ENCODE measurements around the gene OR8S1.
"Not testable (repeated sequence)": the region's sequence is repeated elsewhere in the genome, so short reads cannot be mapped to it uniquely, and the experiment has no call there.

OR8S1 gene, protein sequence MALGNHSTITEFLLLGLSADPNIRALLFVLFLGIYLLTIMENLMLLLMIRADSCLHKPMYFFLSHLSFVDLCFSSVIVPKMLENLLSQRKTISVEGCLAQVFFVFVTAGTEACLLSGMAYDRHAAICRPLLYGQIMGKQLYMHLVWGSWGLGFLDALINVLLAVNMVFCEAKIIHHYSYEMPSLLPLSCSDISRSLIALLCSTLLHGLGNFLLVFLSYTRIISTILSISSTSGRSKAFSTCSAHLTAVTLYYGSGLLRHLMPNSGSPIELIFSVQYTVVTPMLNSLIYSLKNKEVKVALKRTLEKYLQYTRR

DNA sequence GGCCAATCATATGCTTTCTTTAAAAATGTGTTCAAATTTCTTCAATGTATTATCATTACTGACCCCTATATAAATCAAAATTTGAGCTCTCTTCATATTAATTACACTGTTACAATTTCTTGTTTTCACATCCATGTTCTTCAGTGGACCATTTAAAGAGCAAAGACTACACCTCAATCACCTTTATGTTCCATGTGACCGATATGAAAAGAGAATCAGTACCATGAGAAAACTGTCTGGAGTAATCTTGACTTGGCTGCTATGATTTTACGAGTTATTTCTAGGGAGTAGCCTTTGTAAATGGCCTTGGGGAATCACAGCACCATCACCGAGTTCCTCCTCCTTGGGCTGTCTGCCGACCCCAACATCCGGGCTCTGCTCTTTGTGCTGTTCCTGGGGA lies at the start of gene OR8S1:
TSS of gene OR8S1 (plus strand) at position 301 of the 400 bp plus-strand sequence. CDS start at position 301, 0 bp downstream.
- H3K27me3 Mint-ChIP-seq, result no peaks in the 10 kb centered on the region
- no peaks in the 10 kb centered on the region for H3K36me3 Mint-ChIP-seq (ENCODE audit: low read depth)
- H3K27ac Mint-ChIP-seq, result no peak within 1 kb of the TSS
- no peak within 1 kb of the TSS for H3K4me3 Mint-ChIP-seq
- no peak for DNase-seq
- H3K4me1 Mint-ChIP-seq (ENCODE audit: low read depth), result no peaks in the 10 kb centered on the region
- H3K9me3 Mint-ChIP-seq, result no peaks in the 10 kb centered on the region

DNA sequence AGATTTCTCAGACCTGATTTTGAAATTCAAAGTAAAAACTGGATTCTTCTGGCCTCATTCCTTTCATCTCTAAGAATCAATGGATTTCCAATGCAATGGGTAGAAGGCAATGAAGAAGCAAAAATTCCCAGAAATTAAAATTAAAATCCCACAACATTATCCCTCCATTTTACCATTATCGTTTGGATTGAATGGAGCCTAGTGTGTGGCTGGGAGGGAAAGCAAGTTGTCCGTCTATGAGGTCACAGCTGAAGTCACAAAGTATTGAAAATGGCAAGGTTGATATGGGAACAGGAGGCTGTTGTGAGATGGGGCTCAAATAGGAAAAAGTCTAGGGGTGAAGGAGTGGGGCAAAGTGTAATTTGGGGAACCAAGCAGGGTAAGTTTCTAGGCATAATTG lies 43.2 kb upstream of the OR8S1 start, which contains the start of gene C12orf54:
TSS of gene C12orf54 (plus strand) at position 301 of the 400 bp plus-strand sequence. CDS start 799 bp downstream, outside the sequence.
- H3K36me3 Mint-ChIP-seq (ENCODE audit: low read depth), result no peaks in the 10 kb centered on the region
- peaks cover 6% of the 10 kb centered on the region for H3K27me3 Mint-ChIP-seq
- DNase-seq, result no peak
- no peak within 1 kb of the TSS for H3K4me3 Mint-ChIP-seq
- peaks cover 3% of the 10 kb centered on the region for H3K9me3 Mint-ChIP-seq
- H3K27ac Mint-ChIP-seq, result no peak within 1 kb of the TSS
- H3K4me1 Mint-ChIP-seq (ENCODE audit: low read depth), result no peaks in the 10 kb centered on the region

DNA sequence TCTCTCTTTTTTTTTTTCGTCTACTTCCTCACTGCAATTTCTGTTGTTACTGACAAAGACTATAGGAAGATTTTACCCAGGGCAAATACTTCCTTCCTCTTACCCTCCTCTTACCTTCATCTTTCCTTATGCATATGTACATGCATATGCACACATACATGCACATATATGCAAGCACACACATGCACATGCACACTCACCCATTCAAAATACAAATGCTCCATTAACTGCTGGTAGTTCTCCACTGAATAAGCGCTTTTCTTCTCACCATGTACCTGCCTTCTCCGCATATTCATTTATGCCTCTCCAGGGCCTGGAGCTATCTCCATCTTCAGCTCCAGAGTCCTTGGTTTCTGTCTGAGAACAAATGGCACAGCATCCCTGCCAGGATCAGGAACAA lies 42.5 kb upstream of the OR8S1 start:
- Mint-ChIP-seq H3K4me3 (no peak overlapping the region), H3K27me3 (peaks cover 6% of the 10 kb centered on the region), H3K9me3 (peaks cover 3% of the 10 kb centered on the region), H3K36me3 (ENCODE audit: low read depth) (no peaks in the 10 kb centered on the region), H3K4me1 (ENCODE audit: low read depth) (no peaks in the 10 kb centered on the region), H3K27ac (no peak overlapping the region)
- no peak for DNase-seq

DNA sequence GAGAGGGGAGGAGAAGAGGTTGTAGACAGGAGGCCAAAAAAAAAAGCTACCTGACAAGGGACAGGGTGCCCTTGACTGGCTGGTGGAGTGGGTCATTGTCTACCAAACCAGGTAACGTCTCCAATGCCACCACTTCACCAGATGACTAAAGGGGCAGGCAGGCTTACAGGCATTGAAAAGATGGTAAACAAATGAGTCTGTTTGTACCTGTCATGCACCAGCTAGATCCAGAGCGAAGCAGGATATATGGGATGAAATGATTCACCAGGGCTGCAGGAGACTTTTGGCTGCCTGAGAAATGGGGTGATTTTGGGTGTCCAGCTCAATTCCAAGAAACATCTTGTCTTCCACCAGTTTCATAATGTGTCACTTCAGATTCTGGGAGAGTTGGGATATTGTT lies 39.2 kb upstream of the OR8S1 start:
- DNase-seq, result no peak
- H3K36me3 Mint-ChIP-seq (ENCODE audit: low read depth), result no peaks in the 10 kb centered on the region
- no peaks in the 10 kb centered on the region for H3K9me3 Mint-ChIP-seq
- peaks cover 5% of the 10 kb centered on the region for H3K4me1 Mint-ChIP-seq (ENCODE audit: low read depth)
- H3K4me3 Mint-ChIP-seq, result no peak overlapping the region
- no peak overlapping the region for H3K27ac Mint-ChIP-seq
- H3K27me3 Mint-ChIP-seq, result peaks cover 6% of the 10 kb centered on the region

DNA sequence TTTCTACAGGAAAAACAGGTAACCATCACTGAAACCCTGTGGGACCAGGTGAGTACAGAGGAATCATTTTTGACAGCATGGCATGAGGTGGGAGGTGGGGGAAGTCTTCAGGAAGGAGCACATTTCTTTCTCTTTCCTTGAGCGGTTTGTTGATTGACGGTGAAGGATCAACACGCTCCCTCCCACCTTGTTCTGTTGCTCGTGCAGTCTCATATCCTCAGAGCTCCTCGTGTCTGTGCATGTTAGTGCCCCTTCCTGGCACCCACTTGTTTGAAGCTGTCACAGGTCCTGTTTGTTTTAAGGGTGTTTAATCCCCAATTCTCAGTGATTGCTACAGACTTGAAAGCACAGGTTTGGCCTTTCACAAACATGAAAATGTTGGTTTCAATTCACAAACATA lies 38.8 kb upstream of the OR8S1 start:
- no peak for DNase-seq
- Mint-ChIP-seq H3K27me3 (peaks cover 6% of the 10 kb centered on the region), H3K36me3 (ENCODE audit: low read depth) (no peaks in the 10 kb centered on the region), H3K4me3 (no peak overlapping the region), H3K27ac (no peak overlapping the region), H3K9me3 (no peaks in the 10 kb centered on the region), H3K4me1 (ENCODE audit: low read depth) (peaks cover 5% of the 10 kb centered on the region)

DNA sequence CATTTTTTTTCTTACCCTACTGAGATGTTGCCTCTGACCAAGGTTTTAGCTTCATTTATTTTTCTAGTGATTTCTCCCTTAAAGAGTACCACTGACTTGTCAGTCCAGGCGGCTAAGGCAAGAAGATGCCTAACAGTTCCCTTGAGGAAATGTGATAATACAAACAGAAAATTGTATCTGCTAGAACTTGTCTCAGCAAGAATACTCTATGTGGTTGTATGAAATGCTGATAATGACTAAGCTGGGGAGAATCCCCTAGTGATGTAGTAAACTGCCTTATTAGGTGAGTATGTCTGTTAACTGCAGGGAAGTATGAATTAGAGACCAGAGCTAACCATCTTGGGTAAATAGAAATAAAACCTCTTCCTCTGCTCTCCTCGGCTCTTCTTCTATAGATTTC lies 36.4 kb upstream of the OR8S1 start:
- no peaks in the 10 kb centered on the region for H3K9me3 Mint-ChIP-seq
- no peak overlapping the region for H3K4me3 Mint-ChIP-seq
- peaks cover 6% of the 10 kb centered on the region for H3K27me3 Mint-ChIP-seq
- no peak overlapping the region for H3K27ac Mint-ChIP-seq
- DNase-seq, result no peak
- H3K4me1 Mint-ChIP-seq (ENCODE audit: low read depth), result peaks cover 5% of the 10 kb centered on the region
- H3K36me3 Mint-ChIP-seq (ENCODE audit: low read depth), result no peaks in the 10 kb centered on the region

DNA sequence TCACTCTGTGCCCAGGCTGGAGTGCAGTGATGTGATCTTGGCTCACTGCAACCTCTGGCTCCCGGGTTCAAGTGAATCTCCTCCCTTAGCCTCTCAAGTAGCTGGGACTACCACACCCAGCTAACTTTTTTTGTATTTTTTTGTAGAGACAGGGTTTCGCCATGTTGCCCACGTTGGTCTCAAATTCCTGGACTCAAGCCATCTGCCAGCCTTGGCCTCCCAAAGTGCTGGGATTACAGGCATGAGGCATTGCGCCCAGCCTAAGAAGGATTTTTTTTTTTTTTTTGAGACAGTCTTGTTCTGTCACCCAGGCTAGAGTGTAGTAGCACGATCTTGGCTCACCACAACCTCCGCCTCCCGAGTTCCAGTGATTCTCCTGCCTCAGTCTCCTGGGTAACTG lies 36.0 kb upstream of the OR8S1 start:
- H3K4me1 Mint-ChIP-seq (ENCODE audit: low read depth); DNase-seq; H3K9me3 Mint-ChIP-seq; H3K4me3 Mint-ChIP-seq; H3K27me3 Mint-ChIP-seq; H3K27ac Mint-ChIP-seq; H3K36me3 Mint-ChIP-seq (ENCODE audit: low read depth): not testable (repeated sequence)

DNA sequence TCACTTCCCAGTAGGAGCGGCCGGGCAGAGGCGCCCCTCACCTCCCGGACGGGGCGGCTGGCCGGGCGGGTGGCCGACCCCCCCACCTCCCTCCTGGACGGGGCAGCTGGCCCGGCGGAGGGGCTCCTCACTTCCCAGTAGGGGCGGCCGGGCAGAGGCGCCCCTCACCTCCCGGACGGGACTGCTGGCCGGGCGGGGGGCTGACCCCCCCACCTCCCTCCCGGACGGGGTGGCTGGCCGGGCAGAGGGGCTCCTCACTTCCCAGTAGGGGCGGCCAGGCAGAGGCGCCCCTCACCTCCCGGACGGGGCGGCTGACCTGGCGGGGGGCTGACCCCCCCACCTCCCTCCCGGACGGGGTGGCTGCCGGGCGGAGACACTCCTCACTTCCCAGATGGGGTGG lies 25.2 kb upstream of the OR8S1 start:
- H3K4me3 Mint-ChIP-seq; H3K4me1 Mint-ChIP-seq (ENCODE audit: low read depth); H3K27ac Mint-ChIP-seq; DNase-seq; H3K9me3 Mint-ChIP-seq; H3K36me3 Mint-ChIP-seq (ENCODE audit: low read depth): not testable (repeated sequence)
- peaks cover 21% of the 10 kb centered on the region for H3K27me3 Mint-ChIP-seq

DNA sequence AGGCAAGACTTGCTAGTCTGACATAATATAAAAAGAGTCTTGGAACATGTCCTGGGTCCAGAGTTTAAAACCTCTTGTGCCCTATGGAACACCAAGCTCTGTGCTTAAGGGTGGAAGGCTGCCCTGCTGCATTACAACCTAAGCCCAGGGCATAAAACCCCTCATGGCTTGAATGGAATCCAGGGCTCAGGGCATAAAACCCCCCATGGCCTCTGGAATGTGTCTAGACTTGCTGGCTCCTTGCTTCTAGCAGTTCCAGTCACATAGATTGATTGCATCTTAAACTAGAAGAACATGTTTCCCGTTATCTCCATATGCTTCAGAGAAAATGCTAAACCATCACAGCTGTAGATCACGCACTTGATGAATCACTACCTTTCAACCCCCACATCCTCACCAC lies 18.6 kb upstream of the OR8S1 start:
- not testable (repeated sequence) for H3K4me1 Mint-ChIP-seq (ENCODE audit: low read depth); H3K36me3 Mint-ChIP-seq (ENCODE audit: low read depth); DNase-seq; H3K9me3 Mint-ChIP-seq; H3K4me3 Mint-ChIP-seq; H3K27ac Mint-ChIP-seq
- H3K27me3 Mint-ChIP-seq, result peaks cover 27% of the 10 kb centered on the region

DNA sequence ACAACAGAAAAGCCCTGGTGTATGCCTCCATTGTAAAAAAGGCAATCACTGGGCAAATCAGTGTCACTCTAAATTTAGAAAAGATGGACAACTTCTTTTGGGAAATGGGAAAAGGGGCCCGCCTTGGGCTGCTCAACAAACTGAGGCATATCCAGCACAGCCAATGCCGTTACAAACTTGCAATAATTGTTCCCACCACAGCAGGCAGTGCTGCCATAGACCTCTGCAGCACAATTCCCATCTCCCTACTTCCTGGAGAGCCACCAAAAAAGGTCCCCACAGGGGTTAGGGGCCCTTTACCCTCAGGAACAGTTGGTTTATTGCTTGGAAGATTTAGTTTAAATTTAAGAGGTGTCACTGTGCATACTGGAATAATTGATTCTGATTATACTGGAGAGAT lies 16.4 kb upstream of the OR8S1 start:
- no peak overlapping the region for H3K27ac Mint-ChIP-seq
- H3K36me3 Mint-ChIP-seq (ENCODE audit: low read depth), result no peaks in the 10 kb centered on the region
- H3K4me1 Mint-ChIP-seq (ENCODE audit: low read depth), result peaks cover 19% of the 10 kb centered on the region
- no peaks in the 10 kb centered on the region for H3K9me3 Mint-ChIP-seq
- H3K4me3 Mint-ChIP-seq, result no peak overlapping the region
- DNase-seq, result no peak
- peaks cover 21% of the 10 kb centered on the region for H3K27me3 Mint-ChIP-seq

DNA sequence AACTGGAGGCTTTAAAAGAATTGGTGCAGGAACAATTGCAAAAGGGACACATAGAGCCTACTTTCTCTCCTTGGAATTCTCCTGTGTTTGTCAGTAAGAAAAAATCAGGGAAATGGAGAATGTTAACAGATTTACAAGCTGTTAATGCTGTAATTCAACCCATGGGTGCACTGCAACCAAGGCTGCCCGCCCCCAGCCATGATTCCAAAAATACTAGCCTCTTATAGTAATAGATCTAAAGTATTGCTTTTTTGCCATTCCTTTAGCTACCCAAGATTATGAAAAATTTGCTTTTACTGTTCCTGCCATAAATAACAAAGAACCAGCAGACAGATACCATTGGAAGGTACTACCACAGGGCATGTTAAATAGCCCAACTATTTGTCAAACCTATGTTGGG lies 15.3 kb upstream of the OR8S1 start:
- Mint-ChIP-seq H3K27me3 (peaks cover 12% of the 10 kb centered on the region), H3K36me3 (ENCODE audit: low read depth) (no peaks in the 10 kb centered on the region), H3K4me1 (ENCODE audit: low read depth) (peaks cover 20% of the 10 kb centered on the region), H3K9me3 (no peaks in the 10 kb centered on the region), H3K27ac (no peak overlapping the region), H3K4me3 (no peak overlapping the region)
- DNase-seq, result no peak

DNA sequence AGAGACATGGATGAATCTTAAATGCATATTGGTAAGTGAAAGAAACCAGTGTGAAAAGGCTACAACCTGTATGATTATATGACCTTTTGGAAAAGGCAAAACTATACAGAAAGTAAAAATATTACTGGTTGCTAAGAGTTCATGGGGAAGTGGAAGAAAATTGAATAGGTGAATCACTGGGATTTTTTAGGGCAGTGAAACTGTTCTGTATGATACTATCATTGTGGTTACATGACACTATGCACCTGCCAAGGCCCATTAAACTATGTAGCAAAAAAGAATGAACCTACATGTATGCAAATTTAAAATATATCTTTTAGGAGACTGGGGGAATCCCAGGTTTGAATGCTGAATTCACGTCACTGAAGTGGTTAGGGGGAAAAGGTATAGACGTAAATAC lies 12.6 kb upstream of the OR8S1 start:
- H3K27me3 Mint-ChIP-seq, result no peaks in the 10 kb centered on the region
- no peaks in the 10 kb centered on the region for H3K9me3 Mint-ChIP-seq
- H3K36me3 Mint-ChIP-seq (ENCODE audit: low read depth), result no peaks in the 10 kb centered on the region
- peak overlapping the region; percentile 83 for H3K27ac Mint-ChIP-seq
- DNase-seq, result no peak
- H3K4me1 Mint-ChIP-seq (ENCODE audit: low read depth), result peaks cover 16% of the 10 kb centered on the region
- H3K4me3 Mint-ChIP-seq, result no peak overlapping the region

DNA sequence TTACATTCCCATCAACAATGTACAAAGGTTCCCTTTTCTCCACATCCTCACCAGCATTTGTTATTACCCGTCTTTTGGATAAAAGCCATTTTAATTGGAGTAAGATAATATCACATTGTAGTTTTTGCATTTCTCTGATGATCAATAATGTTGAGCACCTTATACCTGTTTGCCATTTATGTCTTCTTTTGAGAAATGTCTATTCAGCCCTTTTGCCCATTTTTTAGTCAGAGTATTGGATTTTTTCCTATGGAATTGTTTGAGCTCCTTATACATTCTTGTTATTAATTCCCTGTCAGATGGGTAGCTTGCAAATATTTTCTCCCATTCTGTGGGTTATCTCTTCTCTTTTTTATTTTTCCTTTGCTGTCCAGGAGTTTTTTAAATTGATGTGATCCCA lies 10.7 kb upstream of the OR8S1 start:
- H3K36me3 Mint-ChIP-seq (ENCODE audit: low read depth), result no peaks in the 10 kb centered on the region
- no peaks in the 10 kb centered on the region for H3K27me3 Mint-ChIP-seq
- H3K27ac Mint-ChIP-seq, result no peak overlapping the region
- no peak overlapping the region for H3K4me3 Mint-ChIP-seq
- no peaks in the 10 kb centered on the region for H3K9me3 Mint-ChIP-seq
- no peak for DNase-seq
- H3K4me1 Mint-ChIP-seq (ENCODE audit: low read depth), result peaks cover 16% of the 10 kb centered on the region

DNA sequence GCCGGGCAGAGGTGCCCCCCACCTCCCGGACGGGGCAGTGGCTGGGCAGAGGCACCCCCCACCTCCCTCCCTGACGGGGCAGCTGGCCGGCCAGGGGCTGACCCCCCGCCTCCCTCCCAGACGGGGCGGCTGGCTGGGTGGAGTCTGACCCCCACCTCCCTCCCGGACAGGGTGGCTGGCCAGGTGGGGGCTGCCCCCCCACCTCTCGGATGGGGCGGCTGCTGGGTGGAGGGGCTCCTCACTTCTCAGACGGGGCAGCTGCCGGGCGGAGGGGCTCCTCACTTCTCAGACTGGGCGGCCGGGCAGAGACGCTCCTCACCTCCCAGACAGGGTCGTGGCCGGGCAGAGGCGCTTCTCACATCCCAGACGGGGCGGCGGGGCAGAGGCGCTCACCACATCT lies 5.1 kb upstream of the OR8S1 start:
- H3K4me3 Mint-ChIP-seq; H3K36me3 Mint-ChIP-seq (ENCODE audit: low read depth); H3K9me3 Mint-ChIP-seq; H3K27ac Mint-ChIP-seq; DNase-seq; H3K27me3 Mint-ChIP-seq; H3K4me1 Mint-ChIP-seq (ENCODE audit: low read depth): not testable (repeated sequence)

DNA sequence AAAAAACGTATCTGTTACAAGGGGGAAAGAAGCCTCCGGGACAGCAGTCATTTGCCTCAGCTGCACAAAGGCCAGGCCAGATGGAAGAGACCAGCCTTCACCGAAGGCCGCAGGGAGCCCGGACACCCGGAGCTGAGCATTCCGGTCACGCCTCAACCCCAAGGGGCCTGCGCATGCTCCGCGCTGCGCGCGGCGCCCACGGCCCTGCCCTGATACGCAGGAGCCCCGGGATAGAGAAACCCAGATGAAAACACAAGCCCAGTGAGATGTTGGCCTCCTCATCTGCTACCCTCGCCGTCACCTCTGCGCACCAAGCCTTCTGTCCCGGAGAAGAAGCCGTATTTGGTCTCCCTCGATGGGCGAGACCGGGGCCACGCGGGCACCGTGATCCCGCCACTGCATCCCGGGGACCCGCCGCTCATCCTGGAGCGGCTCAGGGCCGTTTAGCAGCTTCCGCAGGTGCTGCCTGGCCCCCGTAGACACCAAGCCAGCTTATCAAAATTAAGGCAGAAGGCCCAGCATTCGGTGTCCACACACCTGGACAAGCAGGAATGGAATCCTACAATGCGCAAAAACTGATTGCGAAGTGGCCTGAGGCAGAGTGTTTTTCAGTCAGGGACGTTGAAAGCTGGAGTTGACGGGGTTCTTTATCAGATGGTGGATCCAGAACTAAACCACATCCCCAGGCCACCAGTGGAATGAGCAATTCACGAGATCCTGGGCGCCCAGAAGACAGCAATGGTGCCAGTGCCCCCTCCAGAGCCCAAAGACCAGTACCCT lies 2.6 kb downstream of the OR8S1 start:
- no peak overlapping the region for H3K4me3 Mint-ChIP-seq
- no peaks in the 10 kb centered on the region for H3K27me3 Mint-ChIP-seq
- H3K4me1 Mint-ChIP-seq (ENCODE audit: low read depth), result peaks cover 15% of the 10 kb centered on the region
- DNase-seq, result no peak
- H3K27ac Mint-ChIP-seq, result no peak overlapping the region
- H3K36me3 Mint-ChIP-seq (ENCODE audit: low read depth), result no peaks in the 10 kb centered on the region
- no peaks in the 10 kb centered on the region for H3K9me3 Mint-ChIP-seq
